Nasal cavity respiratory epithelium epithelial cell of viscerocranial mucosa (primary cell): ENCODE data around the gene GLUD1. TPM values are rescaled to one million over a fixed set of nuclear protein-coding genes. Genes with fewer than 3 reads are reported as not detected.

ENCODE experiments used
- total RNA-seq: library from RNA; depleted of rRNA; stranded (reverse); fragments of >200 nt; gene quantifications from 2 replicates; pipeline ENCODE4 v1.2.3, GENCODE V29; 2014

The GLUD1 gene
- 129 and 256 TPM in 2 replicates for total RNA-seq

DNA sequence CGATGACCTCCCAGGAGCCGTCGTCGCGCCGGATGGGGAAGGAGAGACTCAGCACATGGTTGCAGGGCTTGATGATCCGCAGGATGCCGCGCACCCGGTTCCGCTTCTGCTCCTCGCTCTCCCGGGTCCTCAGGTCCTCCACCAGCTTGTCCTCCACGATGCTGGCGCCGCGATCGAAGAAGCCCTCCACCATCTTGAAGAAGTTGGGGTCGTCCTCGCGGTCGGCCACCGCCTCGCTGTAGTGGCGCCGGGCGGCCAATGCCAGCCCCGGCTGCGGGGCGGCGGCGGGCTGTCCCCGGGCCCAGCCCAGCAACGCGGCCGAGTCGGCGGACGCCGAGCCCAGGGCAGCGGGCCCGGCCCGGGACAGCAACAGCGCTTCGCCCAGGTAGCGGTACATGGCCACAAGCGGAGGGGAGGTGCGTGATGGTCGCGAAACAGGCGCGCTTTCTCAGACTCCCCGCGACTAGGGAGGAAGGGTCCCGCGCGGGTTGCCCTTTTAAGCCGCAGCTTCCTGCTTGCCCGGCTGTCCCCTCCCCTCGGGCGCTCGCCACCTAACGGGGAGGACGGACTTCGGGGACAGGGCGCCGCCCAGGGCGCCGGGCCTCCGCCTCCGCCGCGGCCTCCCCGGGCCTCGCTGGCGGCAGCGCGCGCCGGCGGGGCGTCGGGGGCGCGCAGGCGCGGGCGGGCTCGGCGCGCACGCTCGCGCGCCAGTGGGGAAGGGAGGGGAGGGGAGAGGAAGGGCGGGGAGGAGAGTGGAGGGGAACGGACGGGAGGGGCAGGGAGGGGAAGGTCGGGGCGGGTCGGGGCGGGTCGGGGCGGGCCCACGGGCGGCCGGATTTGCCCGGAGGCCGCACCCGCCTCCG, at the start of gene GLUD1, which contains the start of gene SHLD2:
Gene GLUD1 (minus strand): TSS at position 471 of the 863 bp plus-strand sequence. CDS start 74 bp downstream, at position 397.
Gene SHLD2 (plus strand): TSS at position 834 of the 863 bp plus-strand sequence. CDS start 56,149 bp downstream, outside the sequence.

DNA sequence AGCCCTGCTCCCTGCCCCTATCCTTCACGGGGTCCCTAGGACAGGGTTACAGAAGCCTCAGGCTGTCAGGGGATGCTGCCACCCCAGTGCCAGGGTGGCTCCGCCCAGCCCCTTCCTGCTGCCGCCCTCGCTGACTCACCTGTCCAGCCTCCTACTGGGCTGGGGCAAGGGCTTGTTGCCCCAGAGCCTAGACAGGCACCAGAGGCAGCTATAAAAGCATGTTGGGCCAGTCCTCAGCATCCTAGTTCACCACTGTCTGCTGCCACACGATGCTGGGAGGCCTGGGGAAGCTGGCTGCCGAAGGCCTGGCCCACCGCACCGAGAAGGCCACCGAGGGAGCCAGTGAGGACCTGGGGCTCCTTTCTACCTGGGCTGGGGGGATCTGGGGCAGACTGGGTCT, 74.6 kb downstream of the GLUD1 start, which contains the start of gene FAM25A:
Gene FAM25A (plus strand): TSS at position 239 of the 400 bp plus-strand sequence. CDS start 31 bp downstream, at position 270.

Other genes with a start within 250 kb of the GLUD1 start
- 0.21 and 8.9 TPM in 2 replicates for gene MMRN2, start 137.2 kb downstream of the GLUD1 start, total RNA-seq
- gene SNCG, start 136.2 kb downstream of the GLUD1 start, total RNA-seq, result 5.3 and 9.9 TPM in 2 replicates
- 1.00 and 63.6 TPM in 2 replicates for gene ADIRF, start 126.4 kb downstream of the GLUD1 start, total RNA-seq
- 342 TPM in 1 of 2 replicates, not detected in the other for gene FAM25A, start 74.5 kb downstream of the GLUD1 start, total RNA-seq
- 21.1 and 25.3 TPM in 2 replicates for gene SHLD2, start 363 bp upstream of the GLUD1 start, total RNA-seq
- gene NUTM2A, start 130.6 kb upstream of the GLUD1 start, total RNA-seq, result 0.68 and 0.71 TPM in 2 replicates